RPMI7951 (cell line): ENCODE measurements around the gene CBY1. TPM values are rescaled to one million over a fixed set of nuclear protein-coding genes. Genes with fewer than 3 reads are reported as not detected.

Experiments used
- DNase-seq: peaks from one replicate; pipeline ENCODE4 v3.0.0-alpha.2; 2012; ENCODE audit warnings: low read depth
- total RNA-seq: library from RNA; depleted of rRNA; stranded (reverse); fragments of >200 nt; shearing (Covaris generic); gene quantifications from 2 replicates; pipeline ENCODE4 v1.2.3, GENCODE V29; 2014

CBY1 gene
- total RNA-seq, 1 experiment from 2014 or later, result 19.7 TPM

DNA sequence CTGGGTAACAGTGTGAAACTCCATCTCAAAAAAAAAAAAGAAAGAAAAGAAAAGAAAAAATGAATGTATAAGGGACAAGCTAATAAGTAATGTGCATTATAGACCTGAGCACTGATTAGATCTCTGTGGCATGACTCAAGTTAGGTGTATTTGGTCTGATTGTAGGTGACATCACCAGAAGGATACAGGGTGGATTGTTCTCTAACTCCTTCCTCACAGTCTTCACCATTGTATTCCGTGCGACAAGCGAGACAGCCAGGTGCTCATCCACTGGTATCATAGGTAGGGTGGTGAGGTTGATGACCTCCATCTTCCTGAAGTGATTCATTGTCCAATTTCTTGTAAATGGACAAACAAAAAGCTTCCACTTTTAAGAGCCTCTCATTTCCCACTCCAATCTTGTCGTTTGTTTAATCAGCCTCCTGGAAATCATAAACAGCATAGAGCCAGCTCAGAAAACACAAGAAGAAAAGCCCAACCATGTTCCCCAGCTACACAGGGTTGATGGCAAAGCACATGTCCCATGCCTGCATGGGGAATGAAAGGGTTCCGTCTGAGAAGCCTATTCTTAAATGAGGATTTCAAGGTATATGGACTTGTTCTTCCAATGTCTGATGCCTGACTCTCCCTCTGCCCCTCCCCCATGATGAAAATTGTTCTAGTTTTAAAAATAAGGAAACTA lies 6.5 kb upstream of the CBY1 start:
- no peak for DNase-seq

DNA sequence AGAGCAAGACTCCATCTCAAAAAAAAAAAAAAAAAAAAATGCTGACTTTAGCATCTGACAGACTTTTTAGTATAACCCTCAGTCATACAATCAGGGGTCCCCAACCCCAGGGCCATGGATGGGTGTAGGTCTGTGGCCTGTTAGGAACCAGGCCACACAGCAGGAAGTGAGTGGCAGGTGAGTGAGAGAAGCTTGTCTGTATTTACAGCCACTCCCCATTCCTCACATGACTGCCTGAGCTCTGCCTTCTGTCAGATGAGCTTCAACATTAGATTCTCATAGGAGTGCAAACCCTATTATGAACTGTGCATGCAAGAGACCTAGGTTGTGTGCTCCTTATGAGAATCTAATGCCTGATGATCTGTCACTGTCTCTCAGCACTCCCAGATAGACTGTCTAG lies 3.6 kb upstream of the CBY1 start:
- DNase-seq, result no peak

DNA sequence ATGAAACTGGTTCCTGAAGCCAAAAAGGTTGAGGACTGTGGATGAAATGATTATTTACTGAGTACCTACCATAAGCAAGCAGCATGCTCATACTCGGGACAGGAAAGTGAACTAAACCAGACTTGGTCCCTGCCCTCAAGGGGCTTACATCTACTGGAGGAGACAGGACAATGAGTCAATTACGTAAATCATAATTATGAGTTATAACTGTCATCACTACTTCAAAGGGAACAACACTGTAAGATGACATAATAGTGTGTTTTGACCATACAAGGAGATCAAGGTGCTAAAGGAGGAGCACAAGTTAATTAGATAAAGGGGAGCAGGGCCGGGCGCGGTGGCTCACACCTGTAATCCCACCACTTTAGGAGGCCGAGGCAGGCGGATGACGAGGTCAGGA lies 2.7 kb upstream of the CBY1 start:
- no peak for DNase-seq

DNA sequence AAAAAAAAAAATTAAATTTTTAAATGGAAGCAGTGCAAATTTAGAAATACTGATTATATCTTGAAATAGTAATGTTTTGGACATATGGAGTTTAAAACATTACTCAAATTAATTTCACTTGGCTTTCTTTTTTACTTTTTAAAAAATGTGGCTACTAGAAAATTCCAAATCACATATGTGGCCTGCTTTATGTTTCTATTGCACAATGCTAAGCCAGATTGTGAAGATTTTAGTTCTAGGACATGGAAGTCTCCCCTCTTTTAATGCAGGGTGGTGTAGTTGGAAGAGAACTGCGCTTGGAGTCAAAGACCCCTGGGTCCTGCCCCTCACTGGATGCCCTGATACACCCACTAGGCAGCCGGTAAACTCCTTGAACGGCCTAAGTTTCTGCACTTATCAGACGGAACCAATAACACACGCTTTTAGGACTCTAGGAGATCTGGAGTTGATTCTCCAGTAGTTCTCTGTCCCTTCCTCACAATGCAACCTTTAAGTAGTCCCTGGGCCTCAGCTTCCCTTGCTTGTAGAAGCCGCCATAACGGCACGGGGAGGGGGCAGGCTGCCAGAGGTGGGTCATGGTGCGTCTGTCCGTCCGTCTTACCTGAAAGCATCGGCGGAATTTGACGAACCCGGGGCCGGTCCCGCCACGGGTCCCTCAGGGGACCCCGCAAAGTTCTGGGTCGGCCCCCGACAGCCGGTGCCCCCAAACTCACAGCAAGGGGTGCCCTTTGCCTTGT lies 751 bp upstream of the CBY1 start:
- DNase-seq, result no peak

DNA sequence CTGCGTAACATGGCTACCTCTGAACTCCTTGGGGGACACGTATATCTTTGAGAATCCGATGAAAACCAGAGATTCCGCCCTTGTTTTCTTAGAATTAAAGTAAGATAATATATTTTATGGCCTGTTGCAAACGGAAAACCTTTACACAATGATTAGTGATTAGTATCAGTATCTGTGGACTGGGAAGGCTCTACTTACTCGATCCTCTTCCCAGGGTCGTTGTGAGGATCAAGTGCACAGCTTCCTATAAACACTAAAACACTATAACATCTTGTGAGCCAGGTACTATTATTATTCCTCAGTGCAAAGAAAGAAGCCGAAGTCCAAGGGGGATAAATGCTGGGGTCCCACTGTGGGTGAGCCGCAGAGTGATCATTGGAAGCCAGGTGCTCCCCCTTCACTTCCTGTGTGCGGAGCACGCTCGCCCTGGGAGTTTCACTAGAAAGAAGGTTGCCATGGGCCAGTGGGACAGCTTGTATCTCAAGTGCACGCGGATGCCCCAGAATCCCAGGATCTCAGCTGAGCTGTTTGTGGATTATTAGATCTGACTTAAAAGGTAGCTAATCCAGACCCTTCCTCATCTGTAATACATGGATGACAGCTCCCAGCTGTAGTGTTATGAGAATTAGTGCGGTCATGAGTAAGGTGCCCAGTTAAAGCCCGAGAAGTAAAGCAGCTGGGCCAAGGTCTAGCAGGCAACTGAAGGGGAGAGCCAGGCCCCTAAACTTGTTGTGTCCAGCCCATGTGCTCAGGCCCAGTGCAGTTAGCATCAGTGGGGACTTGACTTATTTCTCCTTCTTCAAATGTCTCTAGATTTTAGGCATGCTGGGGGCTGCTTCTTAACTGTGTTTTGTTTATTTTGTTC lies 839 bp downstream of the CBY1 start:
- DNase-seq, result peak; percentile 21

DNA sequence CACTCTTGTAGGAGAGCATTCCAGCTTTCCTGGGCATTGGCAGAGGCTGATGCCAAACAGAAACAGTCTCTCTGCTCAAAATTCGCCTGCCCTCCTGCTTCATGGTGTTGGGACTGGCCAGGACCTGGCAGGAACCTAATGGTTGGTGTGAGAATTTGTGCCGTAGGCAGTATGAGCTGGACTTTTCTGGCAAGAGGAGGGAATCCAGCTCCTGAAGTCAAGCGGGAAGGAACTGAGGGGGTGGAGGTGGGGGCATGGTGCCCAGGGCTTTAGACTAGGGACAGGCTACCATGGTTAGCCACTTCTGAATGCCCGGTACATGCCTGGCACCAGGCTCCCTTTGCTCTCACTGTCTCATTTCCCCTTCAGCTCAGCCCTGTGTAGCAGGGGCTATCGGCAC lies 18.4 kb downstream of the CBY1 start:
- DNase-seq, result peak; percentile 16

DNA sequence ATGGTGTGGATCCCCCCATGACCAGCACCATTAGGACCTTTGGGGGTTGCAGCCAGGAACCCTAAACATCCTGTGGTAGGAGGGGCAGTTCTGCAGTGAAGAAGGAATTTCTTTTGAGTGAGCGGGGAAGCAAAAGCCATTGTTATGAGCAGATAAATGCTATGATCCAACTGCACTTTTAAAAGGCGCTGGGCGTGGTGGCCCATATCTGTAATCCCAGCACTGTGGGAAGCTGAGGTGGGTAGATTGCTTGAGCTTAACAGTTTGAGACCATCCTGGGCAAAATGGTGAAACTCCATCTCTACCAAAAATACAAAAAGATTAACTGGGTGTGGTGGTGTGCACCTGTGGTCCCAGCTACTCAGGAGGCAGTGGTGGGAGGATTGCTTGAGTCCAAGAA lies 19.4 kb downstream of the CBY1 start:
- no peak for DNase-seq

DNA sequence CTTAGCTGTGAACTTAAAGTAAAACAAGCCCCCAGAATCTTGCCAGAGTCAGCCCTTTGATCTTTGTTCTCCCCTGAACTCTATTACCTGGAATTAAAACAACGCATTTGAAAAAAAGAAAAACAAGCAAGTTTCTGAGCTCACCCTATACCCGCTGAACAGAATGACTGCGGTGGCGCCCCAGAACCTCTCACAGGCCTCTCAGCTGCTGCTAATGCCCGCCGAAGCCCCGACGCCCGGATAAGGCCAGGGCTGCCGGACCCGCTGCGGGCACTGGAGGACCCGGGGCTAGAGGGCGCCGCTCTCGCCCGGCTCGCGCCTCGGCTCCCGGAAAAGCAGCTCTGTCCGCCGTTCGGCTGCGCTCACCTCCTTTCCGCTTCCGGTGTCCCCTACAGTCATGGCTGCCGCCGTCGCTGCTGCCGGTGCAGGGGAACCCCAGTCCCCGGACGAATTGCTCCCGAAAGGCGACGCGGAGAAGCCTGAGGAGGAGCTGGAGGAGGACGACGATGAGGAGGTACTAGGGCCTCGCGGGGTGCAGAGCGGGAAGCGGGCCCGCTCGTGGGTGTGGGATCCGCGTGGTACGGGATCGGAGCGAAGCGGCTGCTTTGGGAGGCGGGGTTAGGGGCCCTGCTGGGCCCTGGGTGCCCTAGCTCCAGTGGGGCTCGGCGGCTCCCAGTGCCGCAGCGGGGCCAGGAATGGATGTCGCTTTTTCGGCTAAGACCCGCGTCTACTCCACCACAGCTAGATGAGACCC lies 25.3 kb downstream of the CBY1 start, which contains the start of gene TOMM22:
TOMM22 (plus strand) TSS at position 376 of the 754 bp plus-strand sequence; CDS start at position 398, 22 bp downstream.
- DNase-seq, result peak; percentile 84

DNA sequence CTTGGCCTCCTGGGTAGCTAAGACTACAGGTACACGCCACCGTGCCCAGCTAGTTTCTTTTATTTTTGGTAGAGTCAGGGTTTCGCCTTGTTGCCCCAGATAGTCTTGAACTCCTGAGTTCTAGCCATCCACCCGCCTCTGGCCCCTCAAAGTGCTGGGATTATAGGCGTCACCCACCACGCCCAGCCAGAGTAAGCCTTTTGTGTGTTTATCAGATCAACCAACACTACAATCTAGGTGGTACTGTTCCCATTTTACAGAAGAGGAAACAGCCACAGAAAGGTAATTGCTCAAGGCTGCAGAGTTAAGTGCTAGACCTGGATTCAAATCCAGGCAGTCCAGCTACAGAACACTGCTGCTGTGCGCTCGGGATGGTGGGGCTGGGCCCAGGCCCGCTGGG lies 28.5 kb downstream of the CBY1 start:
- DNase-seq, result no peak

DNA sequence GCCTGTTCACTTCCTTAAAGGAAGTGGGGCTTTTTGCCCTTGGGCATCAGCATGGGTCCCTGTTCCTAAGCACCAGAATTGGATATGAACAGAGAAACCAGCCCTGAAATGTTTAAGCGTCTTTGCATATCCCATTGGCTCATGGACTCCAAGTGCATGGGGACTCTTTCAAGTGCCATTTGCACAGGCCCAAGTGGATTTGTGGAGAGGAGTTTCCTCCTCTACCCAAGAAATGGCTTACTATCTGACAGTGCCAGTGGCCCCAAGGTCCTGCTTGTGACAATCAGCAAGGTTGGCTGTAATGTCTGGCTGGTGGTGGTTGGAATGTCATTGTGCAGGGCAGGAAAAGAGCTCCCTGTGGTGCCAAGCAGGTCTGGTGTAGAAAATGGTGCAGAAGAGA lies 29.3 kb downstream of the CBY1 start:
- no peak for DNase-seq

DNA sequence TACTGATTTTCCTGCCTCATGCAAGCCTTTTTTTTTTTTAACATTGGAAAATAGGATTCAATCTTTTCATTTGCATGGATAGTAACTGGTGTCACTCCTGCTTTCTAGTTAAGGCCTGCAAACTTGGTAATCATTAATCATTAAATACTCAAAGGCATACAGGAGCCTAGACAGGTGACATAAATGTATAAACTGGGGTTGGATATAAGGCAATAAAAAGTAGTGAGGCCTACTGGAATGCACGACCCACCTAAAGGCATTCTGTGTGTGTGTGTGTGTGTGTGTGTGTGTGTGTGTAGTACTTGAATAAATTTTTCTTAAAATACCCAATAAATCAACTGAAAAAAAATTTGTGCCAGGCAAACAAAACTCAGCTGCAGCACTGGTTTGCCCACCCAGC lies 33.2 kb downstream of the CBY1 start:
- DNase-seq, result no peak

DNA sequence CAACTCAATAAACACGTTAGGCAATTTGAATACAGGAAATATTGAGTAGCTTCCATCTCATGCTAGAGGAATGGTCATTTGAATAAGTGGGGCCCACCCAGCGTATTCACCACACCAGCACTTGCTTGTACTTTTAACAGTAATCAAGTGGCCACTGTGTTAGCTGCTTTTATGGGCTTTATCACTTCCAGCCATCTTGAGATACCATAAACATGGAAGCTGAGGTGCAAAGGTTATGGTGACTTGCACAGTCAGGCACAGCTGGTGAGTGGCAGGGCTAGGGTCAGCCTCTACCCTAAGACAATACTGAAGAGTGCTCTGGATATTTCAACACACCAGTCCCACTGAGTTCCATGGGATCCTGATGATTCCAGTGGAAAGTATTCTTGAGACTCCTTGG lies 37.6 kb downstream of the CBY1 start:
- no peak for DNase-seq

DNA sequence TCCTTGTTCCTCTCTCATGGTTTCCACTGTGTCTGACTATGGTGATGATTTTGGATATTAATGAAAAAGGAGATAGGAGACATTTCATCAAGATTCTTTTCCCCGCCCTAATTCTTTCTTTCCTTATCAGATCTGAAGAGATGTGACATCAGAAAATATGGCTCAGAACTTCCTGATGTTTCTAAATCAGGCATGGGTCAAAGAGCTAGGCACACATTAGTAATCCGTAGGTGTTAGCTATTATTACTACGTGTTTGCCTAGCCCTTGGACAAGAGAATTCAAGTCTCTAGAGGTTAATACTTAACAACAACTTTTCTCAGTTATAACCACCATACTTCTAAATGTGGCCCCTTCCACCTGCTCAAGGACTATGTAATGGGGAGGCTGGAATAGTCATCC lies 38.5 kb downstream of the CBY1 start:
- DNase-seq, result no peak

DNA sequence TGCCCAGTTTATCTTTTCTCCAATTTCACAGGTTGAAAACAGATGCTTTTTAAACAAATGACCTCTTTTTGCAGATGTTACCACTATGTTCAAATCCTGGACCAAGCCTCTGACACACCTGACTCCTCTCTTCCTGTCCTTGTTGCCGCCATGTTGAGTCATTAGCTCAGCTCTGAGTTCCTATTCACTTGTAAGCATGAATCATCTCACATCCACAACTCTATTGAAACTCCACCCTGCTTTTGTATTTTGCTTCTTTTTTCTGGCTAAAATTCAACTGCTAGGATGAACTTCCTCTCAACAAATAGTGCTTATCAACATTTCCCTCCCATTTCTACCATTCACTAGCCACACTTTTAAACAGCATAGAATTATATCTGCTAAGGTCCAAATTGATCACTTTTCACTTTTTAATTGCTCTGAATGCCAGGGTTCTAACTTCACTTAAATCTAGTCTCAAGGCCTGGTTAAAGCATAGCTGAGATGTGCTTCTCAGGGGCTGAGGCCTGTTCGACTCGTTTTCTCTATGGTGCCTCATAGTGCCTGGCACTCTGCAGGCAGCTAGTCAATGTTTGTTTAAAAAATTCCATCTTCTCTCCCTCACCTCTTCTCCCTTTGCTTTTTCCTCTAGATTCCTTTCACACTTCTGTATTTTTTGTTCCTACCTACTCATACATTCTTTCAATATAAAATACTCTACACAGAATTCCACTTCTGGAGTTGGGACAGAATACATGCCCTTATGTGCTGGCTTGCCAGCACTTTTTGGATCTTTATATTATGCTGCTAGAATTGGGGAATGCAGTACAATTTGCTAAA lies 40.4 kb downstream of the CBY1 start:
- DNase-seq, result peak; percentile 70

DNA sequence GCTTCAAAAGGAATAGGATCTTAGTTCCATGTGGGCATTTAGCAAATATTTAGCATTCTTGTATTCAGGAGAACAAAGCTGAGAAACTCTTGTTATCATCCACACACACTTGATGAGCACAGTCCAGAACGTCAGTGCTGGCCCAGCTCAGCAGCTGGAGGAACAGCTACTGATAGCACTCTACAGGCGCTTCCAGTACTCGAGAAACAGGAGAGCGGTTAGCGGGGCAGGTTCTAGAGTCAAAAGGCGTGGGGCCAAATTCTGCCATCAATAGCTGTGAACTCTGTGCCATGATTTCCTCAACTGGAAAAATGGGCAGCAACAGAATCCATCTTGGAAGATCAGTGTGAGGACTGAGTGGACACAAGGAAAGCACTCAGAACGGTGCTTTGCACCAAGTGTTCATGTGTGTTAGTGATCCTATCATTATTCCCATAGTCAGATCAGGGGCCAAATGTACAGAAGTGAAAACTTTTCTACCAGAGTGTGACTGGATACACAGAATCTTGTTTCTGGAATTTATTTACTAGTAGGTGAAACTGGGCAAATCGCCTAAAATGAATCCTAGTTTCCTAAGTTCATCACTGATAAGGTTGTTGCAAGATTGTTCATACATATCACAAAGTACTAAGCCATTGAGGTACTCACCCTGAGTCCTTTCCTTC lies 41.1 kb downstream of the CBY1 start:
- DNase-seq, result no peak

DNA sequence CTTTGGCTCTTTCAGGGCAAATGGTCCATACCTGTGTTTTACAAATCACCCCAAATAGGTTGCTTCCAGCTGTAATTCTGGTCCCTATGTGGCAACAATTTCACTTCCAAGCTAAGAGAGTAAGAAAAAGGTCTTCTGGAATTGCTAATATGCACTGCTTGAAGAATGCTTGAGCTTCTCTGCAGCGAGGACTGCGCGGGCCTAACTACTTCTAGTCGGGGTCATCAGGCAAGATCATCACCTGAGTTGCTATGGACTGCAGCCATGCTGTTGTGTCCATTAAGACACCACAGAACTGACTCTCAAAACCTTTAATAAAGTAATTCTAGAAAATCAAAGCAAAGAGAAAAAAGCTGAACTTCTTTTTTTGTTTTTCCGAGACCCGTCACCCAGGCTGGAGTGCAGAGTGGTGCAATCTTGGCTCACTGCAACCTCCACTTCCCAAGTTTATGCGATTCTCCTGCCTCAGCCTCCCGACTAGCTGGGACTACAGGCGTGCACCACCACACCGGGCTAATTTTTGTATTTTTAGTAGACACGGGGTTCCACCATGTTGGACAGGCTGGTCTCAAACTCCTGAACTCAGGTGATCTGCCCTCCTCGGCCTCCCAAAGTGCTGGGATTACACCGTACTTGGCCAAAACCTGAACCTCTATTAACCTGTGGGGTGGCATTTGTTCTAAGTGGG lies 42.1 kb downstream of the CBY1 start:
- DNase-seq, result no peak

DNA sequence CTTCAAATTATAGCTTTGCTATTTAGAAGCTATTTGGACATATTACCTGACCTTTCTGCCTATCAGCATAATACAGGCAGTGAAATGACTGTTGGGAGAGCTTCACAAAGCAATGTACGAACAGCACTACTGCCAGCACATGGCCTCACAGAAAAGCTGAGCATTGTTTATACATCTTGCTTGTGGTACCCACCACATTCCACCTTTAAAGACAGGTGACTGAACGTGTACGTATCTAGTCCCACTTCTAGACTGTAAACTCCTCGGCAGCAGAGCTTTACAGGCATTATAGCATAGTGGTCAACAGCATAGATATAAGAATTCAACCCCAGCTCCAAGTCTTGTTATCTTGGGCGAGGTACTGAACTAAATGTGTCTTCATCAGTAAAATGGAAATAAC lies 42.7 kb downstream of the CBY1 start:
- DNase-seq, result no peak

DNA sequence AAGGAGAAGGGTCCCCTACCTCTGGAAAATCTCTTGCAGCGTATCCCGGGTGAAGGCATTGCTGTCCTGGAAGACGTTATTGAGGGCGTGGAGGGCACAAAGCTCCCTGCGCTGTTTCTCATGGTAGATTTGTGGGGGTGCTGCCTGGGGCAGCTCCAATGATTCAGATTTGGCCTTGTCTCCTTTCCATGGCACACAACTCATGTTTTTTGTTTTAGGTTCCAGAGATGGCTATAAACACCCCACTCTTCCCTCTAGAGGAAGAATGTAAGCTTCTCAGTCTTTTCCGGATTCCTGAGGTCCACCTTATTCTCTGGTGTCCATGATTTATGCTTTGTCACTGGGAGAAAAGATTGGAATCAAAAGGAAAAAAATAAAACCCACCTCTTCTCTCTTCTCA lies 43.3 kb downstream of the CBY1 start:
- peak; percentile 39 for DNase-seq

DNA sequence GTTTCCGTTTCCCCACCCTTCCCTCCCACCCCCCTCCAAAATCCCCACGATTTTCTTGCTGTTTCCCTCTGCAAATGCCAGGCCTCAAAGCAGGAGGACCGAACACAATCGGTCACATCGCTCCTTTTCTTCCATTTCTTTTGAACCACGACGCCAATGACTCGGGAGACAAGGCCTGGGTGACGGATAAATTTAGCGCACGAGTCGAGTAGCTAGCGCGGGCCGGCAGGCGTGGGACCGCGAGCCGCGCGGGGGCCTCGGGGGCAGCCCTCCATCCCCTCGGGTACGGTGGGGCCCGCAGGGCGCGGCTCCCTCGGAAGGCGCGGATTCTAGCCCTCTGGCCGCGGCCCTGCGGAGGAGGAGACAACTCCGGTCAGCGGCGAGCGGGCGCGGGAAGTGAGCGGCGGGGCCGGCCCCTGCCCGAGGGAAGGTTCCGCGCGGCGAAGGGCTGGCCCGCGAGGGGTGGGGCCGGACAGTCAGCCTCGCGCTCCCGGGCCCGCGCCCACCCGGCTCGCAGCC lies 43.9 kb downstream of the CBY1 start:
- DNase-seq, result peak; percentile 76
